ACC112 (cell line): ENCODE results near the gene MBP.
"Not testable (repeated sequence)": the region's sequence is repeated elsewhere in the genome, so short reads cannot be mapped to it uniquely, and the experiment has no call there.

Source experiments
- H2AFZ ChIP-seq: fragments of 200-600 bp; sonication (generic); one replicate; pipeline ENCODE4 v1.6.0; 2017; ENCODE audit warnings: antibody characterized with exemption, low read length; ENCODE audit not compliant: unreplicated experiment
- H3K27ac ChIP-seq: fragments of 200-600 bp; sonication (generic); 2 replicates; pipeline ENCODE4 v1.5.1; 2014; ENCODE audit warnings: low read depth, mild to moderate bottlenecking, antibody characterized with exemption, low read length, moderate library complexity
- H3K27me3 ChIP-seq: fragments of 200-600 bp; sonication (generic); 2 replicates; pipeline ENCODE4 v1.6.1; 2014; ENCODE audit warnings: mild to moderate bottlenecking, antibody characterized with exemption, low read length, moderate library complexity, mixed read lengths; ENCODE audit not compliant: insufficient read depth
- H3K36me3 ChIP-seq: fragments of 200-600 bp; sonication (generic); 2 replicates; pipeline ENCODE4 v1.6.1; 2016; ENCODE audit warnings: mild to moderate bottlenecking, antibody characterized with exemption, low read length, moderate library complexity, mixed read lengths; ENCODE audit not compliant: insufficient read depth
- H3K4me1 ChIP-seq: fragments of 200-600 bp; sonication (generic); one replicate; pipeline ENCODE4 v1.6.1; 2016; ENCODE audit warnings: low read length, mixed read lengths; ENCODE audit not compliant: insufficient read depth, unreplicated experiment, control insufficient read depth
- H3K4me3 ChIP-seq: fragments of 200-600 bp; sonication (generic); 2 replicates; pipeline ENCODE4 v1.5.1; 2014; ENCODE audit warnings: mild to moderate bottlenecking, low read depth, low read length
- H3K79me2 ChIP-seq: fragments of 200-600 bp; sonication (generic); one replicate; pipeline ENCODE4 v1.6.0; 2016; ENCODE audit warnings: low read length; ENCODE audit not compliant: control insufficient read depth, unreplicated experiment, insufficient read depth

Gene MBP

DNA sequence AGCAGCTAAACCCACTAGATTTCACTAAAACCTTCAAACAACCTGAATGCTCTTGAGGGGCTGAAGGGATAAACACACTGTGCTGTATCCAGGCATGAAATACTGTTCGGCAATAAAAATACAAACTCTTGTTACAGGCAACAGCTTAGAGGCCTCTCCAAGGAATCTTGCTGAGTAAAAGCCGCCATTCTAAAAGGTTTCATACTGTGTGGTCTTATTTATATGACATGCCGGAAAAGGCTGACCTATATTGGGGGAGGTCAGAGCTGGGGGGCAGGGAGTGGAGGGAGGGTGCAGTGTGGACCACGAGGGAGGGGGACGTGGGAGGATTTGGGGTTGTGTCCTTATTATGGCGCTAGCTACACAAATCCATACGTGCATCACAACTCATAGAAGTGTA, 136.2 kb downstream of the MBP start:
- Histone ChIP-seq H3K4me3 (no peak overlapping the region), H3K27ac (no peak overlapping the region), H3K79me2 (no peaks in the 10 kb centered on the region), H3K4me1 (no peaks in the 10 kb centered on the region), H2AFZ (no peak overlapping the region), H3K36me3 (no peaks in the 10 kb centered on the region), H3K27me3 (peaks cover 12% of the 10 kb centered on the region)

DNA sequence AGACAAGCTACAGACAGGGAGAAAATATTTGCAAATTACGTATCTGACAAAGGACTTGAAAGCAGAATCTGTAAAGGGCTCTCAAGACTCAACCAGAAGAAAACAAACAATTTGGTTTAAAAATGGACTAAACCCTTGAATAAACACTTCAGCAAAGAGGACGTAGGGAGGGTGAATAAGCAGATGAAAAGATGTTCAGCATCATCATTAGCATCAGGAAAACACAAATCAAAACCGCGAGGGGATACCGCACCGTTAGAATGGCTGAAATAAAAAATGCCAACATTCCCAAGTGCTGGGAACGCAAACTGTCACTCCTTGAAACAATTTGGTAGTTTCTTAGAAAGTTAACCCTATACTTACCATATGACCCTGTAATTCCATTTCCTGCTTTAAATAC, 136.7 kb downstream of the MBP start:
- Histone ChIP-seq H2AFZ (no peak overlapping the region), H3K4me3 (no peak overlapping the region), H3K79me2 (no peaks in the 10 kb centered on the region), H3K27ac (no peak overlapping the region), H3K27me3 (peaks cover 12% of the 10 kb centered on the region), H3K36me3 (no peaks in the 10 kb centered on the region), H3K4me1 (no peaks in the 10 kb centered on the region)

DNA sequence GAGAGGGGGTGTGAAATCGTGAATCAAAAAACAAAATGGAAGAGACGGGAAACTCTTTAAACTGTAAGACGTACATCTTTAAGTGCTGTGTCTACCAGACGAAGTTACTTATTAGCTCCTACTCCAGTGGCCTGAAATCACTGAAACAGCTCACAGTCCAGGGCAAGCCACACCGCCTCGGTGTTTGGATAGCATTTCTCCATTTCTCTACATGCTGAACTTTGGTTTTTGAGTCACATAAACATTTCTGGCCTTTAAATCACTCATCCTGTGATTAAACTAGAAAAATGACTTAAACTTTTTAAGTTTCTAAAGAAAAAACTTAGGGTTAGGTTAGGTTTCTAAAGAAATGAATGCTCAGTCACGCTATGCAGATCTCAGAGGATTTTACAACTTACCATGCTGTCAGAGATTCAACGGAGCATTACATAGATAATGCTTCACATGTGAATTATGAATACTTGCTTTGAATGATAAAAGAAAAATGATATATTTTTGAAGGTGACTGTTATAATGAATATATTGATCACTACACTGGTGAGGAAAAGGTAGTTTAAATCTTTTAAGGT, 138.4 kb downstream of the MBP start:
- Histone ChIP-seq H3K36me3 (no peaks in the 10 kb centered on the region), H3K27ac (no peak overlapping the region), H2AFZ (no peak overlapping the region), H3K27me3 (peaks cover 12% of the 10 kb centered on the region), H3K4me1 (no peaks in the 10 kb centered on the region), H3K4me3 (no peak overlapping the region), H3K79me2 (no peaks in the 10 kb centered on the region)

DNA sequence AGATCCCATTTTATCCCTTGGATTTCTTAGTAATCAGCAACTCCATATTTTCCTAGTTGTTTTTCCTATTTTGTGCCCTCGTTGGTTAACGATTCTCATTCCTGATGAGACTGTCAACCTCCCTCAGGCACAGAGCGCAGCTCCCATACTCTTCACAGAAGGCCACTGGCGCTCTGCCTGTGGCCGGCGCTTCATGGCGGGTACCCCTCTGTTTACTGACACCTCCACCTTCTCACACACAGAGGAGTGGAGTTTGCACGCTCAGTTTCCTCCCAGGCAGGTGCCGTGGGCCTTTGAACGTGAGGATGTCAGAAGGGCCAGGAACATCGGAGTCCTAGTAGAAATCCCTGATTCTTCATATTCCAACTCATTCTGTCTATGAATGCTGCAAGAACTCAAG, 139.0 kb downstream of the MBP start:
- Histone ChIP-seq H3K27me3 (peaks cover 12% of the 10 kb centered on the region), H3K4me3 (no peak overlapping the region), H2AFZ (no peak overlapping the region), H3K4me1 (no peaks in the 10 kb centered on the region), H3K36me3 (no peaks in the 10 kb centered on the region), H3K79me2 (no peaks in the 10 kb centered on the region), H3K27ac (no peak overlapping the region)

DNA sequence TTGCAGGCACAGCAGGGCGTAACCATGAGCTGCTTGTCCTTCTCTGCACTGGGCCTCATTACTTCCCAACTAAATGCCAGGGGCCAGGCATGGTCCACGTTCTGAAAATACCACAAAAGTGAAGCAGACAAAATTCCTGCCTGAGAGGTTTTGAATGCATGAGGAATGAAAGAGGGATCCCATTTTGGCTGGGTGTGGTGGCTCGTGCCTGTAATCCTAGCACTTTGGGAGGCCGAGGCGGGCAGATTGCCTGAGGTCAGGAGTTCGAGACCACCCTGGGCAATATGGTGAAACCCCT, 139.5 kb downstream of the MBP start:
- H3K36me3 ChIP-seq: no peaks in the 10 kb centered on the region
- H2AFZ ChIP-seq: no peak overlapping the region
- no peak overlapping the region for H3K4me3 ChIP-seq
- no peak overlapping the region for H3K27ac ChIP-seq
- H3K4me1 ChIP-seq: no peaks in the 10 kb centered on the region
- H3K79me2 ChIP-seq: no peaks in the 10 kb centered on the region
- peaks cover 12% of the 10 kb centered on the region for H3K27me3 ChIP-seq

DNA sequence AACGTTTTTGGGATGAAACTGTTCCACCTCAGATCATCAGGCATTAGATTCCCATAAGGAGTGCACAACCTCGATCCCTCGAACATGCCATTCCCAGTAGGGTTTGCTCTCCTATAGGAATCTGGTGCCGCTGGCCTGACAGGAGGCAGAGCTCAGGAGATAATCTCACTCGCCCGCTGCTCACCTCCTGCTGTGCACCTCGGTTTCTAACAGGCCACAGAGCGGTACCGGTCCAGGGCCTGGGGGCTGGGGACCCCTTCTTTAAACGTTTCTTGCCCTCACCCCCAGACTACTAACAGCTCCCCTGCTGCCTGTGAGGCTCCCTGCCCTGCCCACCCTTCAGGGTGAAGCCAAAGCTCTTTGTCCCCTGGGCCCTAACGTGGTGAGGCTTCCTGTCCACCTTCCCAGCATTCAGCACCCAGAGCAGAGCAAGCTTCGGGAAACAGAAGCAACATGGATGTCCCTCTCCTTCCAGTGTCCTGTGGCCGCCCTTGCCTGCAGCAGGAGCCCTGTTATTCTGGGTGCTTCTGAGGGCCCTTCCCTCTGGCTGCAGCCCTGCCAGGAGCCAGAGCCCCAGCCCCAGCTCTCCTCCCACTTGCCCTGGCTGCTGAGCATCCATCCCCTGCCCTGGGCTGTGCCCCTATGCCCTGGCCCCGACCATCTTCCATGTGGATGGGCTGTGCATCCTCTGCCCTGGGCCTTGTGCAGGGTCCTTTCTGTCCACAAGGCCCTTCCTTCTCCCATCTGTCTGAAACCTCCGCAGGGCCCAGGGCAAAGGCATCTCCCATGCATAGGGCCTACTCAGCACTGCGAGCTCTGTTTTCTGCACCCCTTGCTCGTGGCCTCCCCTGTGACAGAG, 140.1 kb downstream of the MBP start:
- Histone ChIP-seq H3K4me3 (no peak overlapping the region), H2AFZ (no peak overlapping the region), H3K27me3 (peaks cover 12% of the 10 kb centered on the region), H3K79me2 (no peaks in the 10 kb centered on the region), H3K36me3 (no peaks in the 10 kb centered on the region), H3K4me1 (no peaks in the 10 kb centered on the region), H3K27ac (no peak overlapping the region)

DNA sequence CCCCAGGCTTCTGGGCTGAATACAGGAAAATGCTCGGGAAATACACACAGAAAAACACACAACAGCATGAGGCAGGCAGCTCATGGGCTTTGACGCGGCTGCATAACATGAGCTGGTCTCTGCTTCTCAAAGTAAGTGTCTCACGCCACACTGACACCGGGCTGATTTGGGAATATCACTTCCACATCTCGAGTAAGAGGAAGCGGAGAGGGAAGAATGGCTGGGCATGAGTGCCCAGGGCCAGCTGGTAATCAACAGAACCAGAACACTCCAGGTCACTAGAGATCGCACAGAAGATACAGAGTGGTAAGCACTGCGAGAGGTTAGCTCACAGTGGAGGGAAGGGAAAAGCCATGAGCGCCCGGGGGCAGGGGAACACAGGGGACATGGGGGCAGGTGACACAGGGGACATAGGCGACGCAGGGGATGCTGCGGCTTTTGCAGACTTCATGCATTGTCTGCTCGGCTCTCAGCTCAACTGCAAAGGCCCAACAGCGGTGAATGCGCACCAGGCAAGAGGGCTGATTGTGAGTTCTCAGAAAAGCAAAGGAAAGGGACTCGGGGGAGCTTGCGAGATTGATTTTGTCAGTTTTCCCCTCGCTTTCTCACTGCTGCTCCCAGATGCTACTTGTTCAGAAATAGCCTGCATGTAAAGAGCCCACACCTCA, 141.4 kb downstream of the MBP start:
- H3K79me2 ChIP-seq: no peaks in the 10 kb centered on the region
- H3K4me3 ChIP-seq: no peak overlapping the region
- H2AFZ ChIP-seq: no peak overlapping the region
- H3K4me1 ChIP-seq: no peaks in the 10 kb centered on the region
- H3K27ac ChIP-seq: no peak overlapping the region
- no peaks in the 10 kb centered on the region for H3K36me3 ChIP-seq
- H3K27me3 ChIP-seq: peaks cover 12% of the 10 kb centered on the region

DNA sequence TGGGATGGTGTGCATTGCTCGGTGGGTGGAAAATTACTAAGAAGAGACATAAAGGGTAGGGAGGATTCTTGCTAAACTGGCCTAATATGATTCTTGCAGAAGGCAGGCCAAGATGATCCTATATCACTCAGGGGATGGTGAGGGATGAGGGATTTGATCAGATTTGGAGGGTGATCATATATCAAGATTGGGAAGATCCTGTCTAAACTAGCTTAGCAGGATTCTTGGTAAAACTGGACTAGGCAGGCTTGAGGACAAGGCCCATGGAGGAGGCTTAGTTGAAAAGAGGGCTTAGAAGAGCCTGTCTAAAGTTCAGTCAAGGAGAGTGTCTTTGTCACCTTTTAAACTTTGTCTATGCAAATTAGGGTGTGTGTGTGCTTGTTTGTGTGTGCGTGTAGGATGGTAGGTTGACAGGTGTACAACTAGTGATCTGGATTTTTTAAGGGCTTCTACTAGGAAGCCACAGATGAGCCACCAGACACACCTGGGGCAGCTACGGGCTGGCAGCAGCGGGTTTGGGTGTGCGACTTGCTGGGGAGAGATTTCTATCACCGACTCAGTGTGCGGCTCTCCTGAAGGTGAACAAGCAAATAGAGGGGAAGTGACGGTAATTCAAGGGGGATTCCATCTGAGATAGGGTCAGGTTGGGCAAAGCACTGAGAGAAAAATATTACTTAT, 142.1 kb downstream of the MBP start:
- H2AFZ ChIP-seq, H3K27ac ChIP-seq, H3K4me3 ChIP-seq, H3K36me3 ChIP-seq, H3K27me3 ChIP-seq, H3K4me1 ChIP-seq, H3K79me2 ChIP-seq: not testable (repeated sequence)

DNA sequence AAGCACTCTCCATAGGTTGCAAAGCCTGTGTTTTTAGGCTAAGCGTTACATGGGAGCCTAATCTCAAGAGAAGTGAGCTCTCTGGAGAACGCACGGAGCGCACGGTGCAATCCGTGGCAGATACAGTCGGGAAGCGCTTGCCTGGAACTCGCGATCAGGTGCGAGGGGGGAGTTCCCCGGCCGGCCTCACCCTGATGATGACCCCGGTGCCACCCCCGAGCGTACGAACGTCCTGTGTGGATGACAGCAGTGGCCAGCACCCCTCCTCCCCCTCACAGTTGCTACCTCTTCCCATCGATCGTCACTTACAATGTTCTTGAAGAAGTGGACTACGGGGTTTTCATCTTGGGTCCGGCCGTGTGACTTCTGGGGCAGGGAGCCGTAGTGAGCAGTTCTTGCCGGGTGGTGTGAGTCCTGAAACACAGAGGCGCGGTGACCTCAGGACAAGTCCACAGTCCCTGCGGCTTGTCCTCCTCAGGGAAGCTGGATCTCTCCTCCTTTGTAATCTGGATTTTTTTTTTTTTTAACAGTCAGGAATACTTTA, 142.9 kb downstream of the MBP start:
- no peak overlapping the region for H2AFZ ChIP-seq
- H3K4me1 ChIP-seq: no peaks in the 10 kb centered on the region
- H3K36me3 ChIP-seq: no peaks in the 10 kb centered on the region
- no peak overlapping the region for H3K4me3 ChIP-seq
- H3K79me2 ChIP-seq: no peaks in the 10 kb centered on the region
- H3K27me3 ChIP-seq: peaks cover 3% of the 10 kb centered on the region
- no peak overlapping the region for H3K27ac ChIP-seq

DNA sequence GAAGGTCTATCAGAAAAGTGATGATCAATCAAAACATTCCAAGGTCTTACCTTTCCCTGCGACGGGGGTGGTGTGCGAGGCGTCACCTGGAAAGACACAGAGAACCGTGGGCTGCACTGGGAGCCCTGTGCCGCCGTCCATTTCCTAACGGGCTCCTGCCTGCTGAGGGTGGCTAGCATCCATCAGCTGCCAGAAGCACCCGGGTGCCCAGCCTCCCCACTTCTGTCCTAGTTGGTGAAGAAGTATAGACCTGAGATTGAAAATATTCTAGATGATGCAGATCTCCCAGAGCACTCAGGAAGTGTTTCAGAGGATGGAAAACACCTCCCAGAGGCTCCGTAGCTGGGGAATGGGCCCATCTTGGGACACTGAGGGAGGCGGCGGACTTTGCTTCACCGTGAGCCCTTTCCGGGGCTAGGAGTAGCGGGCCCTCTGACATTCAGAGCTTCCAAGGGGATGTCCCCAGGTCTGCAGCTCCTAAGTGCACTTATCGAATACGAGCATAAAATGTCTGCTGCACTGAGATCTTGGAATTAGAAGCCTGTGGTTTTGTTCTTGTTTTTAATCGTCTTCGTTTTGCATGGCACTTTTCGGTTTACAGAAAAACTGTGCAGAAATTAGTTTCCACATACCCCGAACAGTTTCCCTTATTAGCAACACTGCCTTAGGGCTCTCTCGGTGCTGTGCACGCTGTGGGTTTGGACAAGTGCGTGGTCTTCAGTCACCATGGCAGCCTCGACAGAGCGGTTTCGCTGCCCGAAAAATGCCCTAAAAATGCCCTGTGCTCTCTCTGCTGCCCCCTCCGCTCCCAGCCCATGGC, 143.5 kb downstream of the MBP start:
- H3K36me3 ChIP-seq: no peaks in the 10 kb centered on the region
- H3K4me3 ChIP-seq: no peak overlapping the region
- no peak overlapping the region for H2AFZ ChIP-seq
- no peaks in the 10 kb centered on the region for H3K4me1 ChIP-seq
- H3K79me2 ChIP-seq: no peaks in the 10 kb centered on the region
- H3K27ac ChIP-seq: no peak overlapping the region
- no peaks in the 10 kb centered on the region; the same call in 1 of the 2 replicates for H3K27me3 ChIP-seq
